Measurements from ENCODE around the gene RUBCN.
"Not testable (repeated sequence)": the region's sequence is repeated elsewhere in the genome, so short reads cannot be mapped to it uniquely, and the experiment has no call there.

DNA sequence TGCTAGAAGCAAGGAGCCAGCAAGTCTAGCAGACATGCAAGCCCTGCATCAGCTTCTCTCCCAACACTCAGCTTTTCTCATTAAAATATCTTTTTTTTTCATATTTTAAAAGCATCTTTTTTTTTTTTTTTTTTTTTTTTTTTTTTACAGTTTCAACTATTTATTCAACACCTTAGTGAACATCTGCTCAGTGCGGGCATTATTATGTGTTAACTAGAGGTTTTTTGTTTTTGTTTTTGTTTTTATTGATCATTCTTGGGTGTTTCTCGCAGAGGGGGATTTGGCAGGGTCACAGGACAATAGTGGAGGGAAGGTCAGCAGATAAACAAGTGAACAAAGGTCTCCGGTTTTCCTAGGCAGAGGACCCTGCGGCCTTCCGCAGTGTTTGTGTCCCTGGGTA is 5.9 kb downstream of the RUBCN start:
- TF ChIP-seq, protein P1, sequence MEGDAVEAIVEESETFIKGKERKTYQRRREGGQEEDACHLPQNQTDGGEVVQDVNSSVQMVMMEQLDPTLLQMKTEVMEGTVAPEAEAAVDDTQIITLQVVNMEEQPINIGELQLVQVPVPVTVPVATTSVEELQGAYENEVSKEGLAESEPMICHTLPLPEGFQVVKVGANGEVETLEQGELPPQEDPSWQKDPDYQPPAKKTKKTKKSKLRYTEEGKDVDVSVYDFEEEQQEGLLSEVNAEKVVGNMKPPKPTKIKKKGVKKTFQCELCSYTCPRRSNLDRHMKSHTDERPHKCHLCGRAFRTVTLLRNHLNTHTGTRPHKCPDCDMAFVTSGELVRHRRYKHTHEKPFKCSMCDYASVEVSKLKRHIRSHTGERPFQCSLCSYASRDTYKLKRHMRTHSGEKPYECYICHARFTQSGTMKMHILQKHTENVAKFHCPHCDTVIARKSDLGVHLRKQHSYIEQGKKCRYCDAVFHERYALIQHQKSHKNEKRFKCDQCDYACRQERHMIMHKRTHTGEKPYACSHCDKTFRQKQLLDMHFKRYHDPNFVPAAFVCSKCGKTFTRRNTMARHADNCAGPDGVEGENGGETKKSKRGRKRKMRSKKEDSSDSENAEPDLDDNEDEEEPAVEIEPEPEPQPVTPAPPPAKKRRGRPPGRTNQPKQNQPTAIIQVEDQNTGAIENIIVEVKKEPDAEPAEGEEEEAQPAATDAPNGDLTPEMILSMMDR (IDR thresholded peaks at IDR 0.05; ENCODE audit: insufficient read depth, low read depth, low read length) = not testable (repeated sequence)
- TF ChIP-seq EZH2 (IDR thresholded peaks at IDR 0.05; ENCODE audit: insufficient read depth, low read length) = not testable (repeated sequence)

Data from astrocyte (in vitro differentiated cells and primary cell).